Activated CD4-positive, CD25-positive, alpha-beta regulatory T cell treated with anti-CD3 and anti-CD28 coated beads, Interleukin-2, amount 50 U/mL, for 24 hours (primary cell): ENCODE data around the gene ASB10.

Experiments
- ATAC-seq, 2 donors: fragments of 150-1000 bp; cut with Tn5 transposase; one replicate each; pipeline ENCODE4 v1.10.0; 2021; ENCODE audit warnings: mild to moderate bottlenecking in 1 of 2, moderate library complexity in 1 of 2

Gene ASB10

GRCh38 chr7:151210087-151210854 lies 23.2 kb upstream of the ASB10 start, which contains the start of gene H2BK1:
Gene H2BK1, minus strand, starts transcription at chr7:151210488. Its CDS starts 170 bp downstream, at chr7:151210318.
- ATAC-seq = no peak

- no peak for ATAC-seq
These were observed 22.5 kb upstream of the ASB10 start for GRCh38 chr7:151209588-151209987.

GRCh38 chr7:151208253-151208862 lies 21.3 kb upstream of the ASB10 start:
- ATAC-seq = no peak

- ATAC-seq = no peak
These were observed 20.8 kb upstream of the ASB10 start for GRCh38 chr7:151207804-151208203.

DNA sequence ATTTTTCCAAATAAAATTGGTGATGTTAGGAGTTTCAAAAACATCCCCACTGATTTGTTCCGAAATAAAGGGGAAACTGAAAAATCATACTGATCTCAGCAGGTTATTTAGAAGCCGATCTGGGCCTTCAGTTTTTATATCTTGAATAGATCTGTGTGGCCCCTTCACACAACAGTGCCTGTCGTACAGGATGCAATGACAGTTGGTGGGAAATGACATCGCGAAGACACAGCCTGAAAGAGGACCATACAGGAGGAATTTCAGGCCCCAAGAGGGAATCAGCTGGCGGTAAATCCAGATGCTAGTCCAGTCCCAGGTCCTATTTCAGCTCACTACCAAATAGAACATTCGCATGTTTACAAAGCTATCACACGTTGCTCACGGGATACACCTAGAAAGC lies 20.3 kb upstream of the ASB10 start:
- no peak for ATAC-seq

GRCh38 chr7:151206914-151207313 lies 19.9 kb upstream of the ASB10 start:
- no peak for ATAC-seq

GRCh38 chr7:151205730-151206129 lies 18.7 kb upstream of the ASB10 start:
- no peak for ATAC-seq

DNA sequence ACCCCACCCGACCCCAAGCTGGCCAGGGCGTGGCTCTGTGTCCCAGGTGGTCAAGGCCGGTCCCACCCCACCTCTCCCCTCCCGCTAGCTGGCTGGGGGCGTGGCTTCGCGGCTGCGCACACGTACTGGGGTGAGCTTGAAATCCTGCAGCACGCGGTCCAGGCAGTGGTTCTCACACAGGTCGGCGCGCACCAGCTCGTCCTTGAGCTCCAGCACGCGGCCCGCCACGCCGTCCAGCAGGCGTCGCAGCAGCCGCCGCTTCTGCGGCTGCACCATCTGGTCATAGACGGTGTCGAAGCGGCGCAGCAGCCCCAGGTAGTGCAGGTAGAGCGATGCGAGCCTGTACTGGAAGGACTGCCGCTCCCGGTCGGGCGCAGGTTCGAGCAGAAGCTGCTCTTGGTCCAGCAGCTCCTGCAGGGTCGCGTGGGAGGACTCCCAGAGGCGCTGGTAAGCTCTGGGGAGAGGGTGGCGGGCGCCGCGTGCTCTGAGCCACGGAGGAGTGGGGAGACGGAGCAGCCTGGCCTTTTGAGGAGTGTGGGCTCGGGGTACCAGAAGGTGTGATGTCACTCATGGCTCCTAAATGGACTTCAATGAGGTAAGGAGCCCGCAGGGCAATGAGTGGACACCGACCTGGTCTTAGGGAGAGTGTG lies 17.5 kb upstream of the ASB10 start:
- no peak for ATAC-seq

DNA sequence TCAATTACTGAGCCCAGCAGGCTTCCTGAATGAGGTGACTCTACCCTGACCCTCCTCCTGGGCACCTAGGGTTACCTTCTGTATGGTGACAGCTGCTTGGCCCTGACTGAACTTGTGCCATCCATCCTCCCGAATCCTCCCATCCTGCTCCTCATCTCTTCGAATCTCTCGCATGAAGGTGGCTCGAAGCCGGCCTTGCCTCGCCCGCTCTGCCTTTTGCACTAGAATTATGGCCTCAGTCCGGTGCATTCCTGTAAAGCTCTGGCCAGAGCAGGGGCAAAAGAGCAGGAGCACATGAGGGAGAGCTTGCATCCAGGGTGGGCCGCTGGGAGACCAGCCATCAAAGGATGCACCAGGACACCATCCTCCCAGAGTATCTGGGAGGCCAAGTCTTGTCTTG lies 15.8 kb upstream of the ASB10 start:
- no peak for ATAC-seq

DNA sequence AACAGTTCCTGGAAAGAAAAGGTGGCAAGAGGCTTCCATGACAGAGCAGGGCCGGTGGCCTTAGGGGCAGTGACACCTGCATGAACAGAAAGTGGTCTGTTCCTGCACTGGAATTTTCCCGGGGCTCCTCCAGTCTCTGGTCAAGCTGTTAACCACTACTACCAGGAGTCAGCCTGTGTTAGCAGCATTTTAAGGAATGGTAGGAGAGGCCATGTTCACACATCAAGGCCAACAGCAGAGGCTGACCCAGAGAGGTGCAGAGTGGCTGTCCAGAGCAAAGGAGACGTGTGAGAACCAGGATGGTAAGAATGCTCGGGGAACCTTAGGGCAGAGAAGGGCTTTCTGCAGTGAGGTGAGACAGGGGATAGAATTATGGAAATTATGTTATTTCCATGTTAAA lies 14.7 kb upstream of the ASB10 start:
- no peak for ATAC-seq

- no peak for ATAC-seq
These were observed 14.3 kb upstream of the ASB10 start for GRCh38 chr7:151201344-151201743.

- no peak for ATAC-seq
These were observed 12.1 kb upstream of the ASB10 start for GRCh38 chr7:151198945-151199848.

DNA sequence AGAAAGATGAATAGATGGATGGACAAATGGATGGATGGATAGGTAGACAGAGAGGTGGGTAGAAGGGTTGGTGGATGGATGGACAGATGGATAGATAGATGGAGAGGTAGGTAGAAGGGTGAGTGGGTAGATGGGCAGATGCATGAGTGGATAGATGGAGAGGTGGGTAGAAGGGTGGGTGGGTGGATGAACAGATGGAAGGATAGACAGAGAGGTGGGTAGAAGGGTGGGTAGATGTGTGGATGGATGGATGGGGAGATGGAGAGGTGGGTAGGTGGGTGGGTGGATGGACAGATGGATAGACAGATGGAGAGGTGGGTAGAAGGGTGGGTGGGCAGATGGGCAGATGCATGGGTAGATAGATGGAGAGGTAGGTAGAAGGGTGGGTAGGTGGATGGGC lies 10.9 kb upstream of the ASB10 start:
- ATAC-seq = no peak

DNA sequence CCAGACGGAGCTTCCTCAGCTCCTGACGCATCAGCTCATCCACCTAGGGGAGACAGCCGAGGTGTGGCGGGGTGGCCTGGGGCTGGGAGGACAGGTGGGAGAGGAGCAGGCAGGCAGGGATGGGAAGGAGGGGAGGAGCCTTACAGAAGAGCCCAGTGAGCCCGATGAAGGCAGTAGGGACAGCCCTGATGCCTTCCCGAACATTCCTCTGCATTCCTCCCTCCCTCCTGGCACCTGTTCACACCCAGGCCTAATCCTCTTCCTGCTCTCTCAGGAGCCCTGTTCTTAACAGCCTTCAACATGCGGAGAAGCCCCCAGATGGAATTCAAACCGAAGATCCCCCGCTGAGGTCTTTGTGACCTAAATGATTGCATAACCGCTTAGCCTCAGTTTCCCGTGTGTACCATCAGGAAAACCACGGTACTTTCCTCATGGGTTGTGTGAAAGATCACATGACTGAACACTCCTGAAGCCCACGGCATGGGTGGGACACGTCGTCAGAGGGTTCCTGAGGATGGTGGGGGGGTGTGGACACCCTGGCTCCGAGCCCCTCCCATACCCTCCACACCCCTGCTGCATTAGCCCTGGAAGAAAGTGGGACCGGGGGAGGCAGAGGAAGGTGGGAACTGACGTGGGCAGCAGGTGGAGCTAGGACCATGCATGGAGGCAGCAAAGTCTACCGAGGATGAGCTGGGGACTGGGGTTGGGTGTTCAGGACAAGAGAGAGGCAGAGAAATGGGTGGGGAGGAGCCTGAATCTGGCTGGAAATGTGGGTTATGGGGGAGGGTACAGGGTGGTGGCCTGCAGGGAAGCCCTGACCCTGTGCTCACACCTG lies 8.8 kb upstream of the ASB10 start:
- ATAC-seq = no peak

DNA sequence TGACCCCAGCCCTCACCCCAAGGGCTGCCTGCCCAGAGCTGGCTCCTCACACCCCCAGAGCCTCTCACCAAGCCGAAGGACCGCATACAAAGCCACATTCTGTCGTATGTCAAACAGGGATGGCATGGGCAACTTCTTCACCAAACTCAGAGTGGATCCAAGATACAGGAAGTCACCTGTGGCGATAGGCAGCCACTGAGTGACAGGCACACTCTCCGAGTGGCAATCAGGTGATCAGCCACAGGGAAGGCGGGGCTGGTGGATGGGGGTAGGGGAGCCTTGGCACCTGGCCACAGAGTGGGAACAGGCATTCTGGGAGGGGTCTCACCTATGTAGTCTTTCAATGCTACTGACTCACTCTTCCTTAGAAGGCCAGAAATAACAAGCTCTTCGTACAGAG lies 7.1 kb upstream of the ASB10 start:
- no peak for ATAC-seq

DNA sequence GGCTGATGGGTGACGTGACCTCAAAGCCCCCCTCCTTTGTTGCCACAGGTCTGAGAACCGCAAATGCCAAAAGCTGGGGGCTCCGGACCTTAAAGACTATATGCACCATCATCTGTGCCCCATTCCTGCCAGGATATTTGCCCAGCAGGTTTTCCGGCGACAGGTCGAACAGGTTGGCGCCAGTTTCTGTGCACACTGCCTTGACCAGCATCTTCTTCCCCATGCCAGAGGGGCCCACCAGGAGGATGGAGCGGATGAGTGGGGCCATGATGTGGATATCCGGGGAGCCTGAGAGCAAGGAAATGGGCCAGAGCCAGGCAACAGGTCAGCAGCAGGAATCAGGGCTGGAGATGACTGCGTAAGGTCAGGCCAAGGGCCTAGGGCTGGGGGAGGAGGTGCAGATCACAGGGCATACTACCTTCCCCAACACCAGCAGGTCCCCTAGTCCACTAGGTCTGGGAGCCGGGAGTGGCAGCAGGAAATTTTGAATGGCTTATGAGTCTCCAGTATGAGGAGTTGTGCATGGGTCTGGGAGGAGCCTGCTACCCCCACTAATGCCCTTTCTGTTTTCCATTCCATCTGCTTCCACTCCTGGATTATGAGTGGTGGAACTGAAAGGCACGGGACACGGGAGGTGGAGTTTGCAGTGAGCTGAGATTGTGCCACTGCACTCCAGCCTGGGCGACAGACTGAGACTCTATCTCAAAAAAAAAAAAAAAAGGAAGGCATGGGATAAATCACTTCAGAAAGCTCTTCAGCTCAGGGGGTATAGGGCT lies 6.3 kb upstream of the ASB10 start:
- no peak for ATAC-seq

- no peak for ATAC-seq
These were observed 5.0 kb upstream of the ASB10 start for GRCh38 chr7:151192002-151192539.

GRCh38 chr7:151191544-151191943 lies 4.5 kb upstream of the ASB10 start:
- no peak for ATAC-seq

DNA sequence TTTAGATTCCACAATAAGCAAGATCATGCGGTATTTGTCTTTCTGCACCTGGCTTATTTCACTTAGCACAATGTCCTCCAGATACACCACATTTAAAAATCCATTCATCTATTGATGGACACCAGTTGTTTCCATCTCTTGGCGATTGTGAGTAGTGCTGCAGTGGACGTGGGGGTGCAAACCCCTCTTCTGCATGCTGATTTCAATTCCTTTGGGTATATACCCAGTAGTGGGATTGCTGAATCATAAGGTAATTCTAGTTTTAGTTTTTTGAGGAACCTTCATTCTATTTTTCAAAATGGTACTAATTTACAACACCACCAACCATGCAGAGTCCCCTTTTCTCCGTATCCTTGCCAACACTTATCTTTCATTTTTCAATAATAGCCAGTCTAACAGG lies 2.0 kb upstream of the ASB10 start:
- ATAC-seq = no peak

DNA sequence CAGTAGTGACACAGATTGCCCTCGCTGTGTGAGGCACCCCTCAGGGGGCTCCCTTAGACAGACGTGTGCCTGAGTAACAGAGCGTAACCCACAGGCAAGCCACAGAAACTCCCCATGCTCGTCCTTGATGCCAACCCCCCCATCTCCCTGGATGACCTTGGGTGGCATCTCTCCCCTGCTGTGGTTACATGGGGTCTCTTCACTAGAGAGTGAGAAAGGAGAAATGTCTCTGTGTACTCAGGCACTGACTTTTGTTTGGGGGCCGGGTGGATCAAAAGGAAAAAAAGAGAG lies 1.1 kb upstream of the ASB10 start:
- ATAC-seq = no peak
